ENCODE measurements around the gene NAT9. TPM values are rescaled to one million over a fixed set of nuclear protein-coding genes. Genes with fewer than 3 reads are reported as not detected.

NAT9 gene
- total and polyA plus RNA-seq, 11 donors = 7.9 to 36.6 (median 18.2) TPM

DNA sequence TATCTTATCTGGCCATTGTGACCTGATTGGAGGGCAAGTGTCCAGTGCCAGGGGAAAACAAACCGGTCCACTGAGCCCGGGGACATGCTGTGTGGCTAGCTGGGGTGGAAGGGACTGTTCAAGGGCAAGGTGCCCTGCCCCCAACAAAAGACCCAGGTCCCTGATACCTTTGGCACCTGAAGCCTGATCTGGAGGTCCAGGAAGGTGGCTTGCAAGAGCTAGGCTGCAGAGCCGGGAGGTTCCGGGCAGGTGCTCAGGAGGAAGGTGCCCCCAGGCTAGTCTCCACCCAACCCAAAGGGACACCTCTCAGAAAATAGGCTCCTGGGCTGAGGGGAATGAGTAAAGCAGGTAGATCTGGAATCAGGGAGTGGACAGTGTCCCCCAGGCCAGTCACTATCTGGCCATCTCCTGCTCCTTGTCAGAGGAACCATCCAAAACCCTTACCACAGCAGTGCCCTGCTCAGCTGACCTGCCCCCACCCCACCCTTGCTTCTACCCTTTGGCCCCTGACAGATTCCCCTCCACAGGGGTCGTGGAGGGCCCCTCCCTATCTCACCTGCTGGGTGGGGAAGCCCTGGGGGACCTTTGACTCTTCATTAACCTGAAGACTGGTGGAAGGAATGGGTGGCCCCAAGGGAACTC lies 6.2 kb downstream of the NAT9 start:
- no peaks in the 10 kb centered on the region for H3K27me3 ChIP-seq
- H3K27ac ChIP-seq = peak overlapping the region in 3 of 12 donors; percentile 73 to 83 (median 80)
- intact Hi-C loops (cut with DNase I) = loop anchor here (1.0 to 5.0 kb wide), 5 partner anchors 22 to 113 kb away; partner anchors contain the start of genes NHERF1 (in 1 of the 10) and RAB37 (in 1 of the 10)
- DNase-seq = no peak
- peaks cover 0 to 55% (median 26%) of the 10 kb centered on the region in 12 donors for H3K4me1 ChIP-seq
- H3K36me3 ChIP-seq = peaks cover 0 to 79% (median 31%) of the 10 kb centered on the region in 9 donors
- 38 to 60% (median 57%) methylated on average over 5 of the region's 5 CpGs for WGBS, 4 donors
- ATAC-seq = no peak
- TF ChIP-seq, protein P1, sequence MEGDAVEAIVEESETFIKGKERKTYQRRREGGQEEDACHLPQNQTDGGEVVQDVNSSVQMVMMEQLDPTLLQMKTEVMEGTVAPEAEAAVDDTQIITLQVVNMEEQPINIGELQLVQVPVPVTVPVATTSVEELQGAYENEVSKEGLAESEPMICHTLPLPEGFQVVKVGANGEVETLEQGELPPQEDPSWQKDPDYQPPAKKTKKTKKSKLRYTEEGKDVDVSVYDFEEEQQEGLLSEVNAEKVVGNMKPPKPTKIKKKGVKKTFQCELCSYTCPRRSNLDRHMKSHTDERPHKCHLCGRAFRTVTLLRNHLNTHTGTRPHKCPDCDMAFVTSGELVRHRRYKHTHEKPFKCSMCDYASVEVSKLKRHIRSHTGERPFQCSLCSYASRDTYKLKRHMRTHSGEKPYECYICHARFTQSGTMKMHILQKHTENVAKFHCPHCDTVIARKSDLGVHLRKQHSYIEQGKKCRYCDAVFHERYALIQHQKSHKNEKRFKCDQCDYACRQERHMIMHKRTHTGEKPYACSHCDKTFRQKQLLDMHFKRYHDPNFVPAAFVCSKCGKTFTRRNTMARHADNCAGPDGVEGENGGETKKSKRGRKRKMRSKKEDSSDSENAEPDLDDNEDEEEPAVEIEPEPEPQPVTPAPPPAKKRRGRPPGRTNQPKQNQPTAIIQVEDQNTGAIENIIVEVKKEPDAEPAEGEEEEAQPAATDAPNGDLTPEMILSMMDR (IDR thresholded peaks at IDR 0.05) = no peak
- TF ChIP-seq POLR2A (IDR thresholded peaks at IDR 0.05) = no peak
- no peaks in the 10 kb centered on the region for H3K9me3 ChIP-seq
- no peak overlapping the region for H3K4me3 ChIP-seq

DNA sequence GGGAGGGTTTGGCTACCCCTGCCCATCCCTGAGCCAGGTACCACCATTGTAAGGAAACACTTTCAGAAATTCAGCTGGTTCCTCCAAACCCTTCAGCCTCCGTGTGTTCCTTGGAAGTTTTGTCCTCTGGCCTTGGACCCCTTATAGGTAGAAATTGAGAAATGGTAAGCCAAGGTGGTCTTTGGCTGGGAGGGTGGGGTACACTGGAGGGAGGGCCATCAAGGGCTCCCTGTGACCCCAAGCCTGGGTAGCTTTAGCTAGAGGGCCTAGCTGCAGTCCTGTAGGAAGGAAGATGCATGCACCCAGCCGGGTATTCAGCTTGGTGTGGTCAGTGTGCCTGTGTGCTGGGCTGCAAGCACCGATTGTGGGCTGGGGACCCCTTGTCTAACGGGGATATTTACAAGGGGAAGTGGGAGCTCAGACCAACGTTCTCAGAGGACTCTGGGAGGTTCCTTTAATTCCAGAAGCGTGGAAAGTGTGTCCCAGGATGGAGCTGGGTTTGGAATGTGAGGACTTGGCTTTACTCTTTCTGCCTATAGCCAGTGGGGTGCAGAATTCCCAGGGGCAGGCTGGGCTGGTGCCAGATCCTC lies 6.8 kb downstream of the NAT9 start:
- Histone ChIP-seq H3K9me3 (no peaks in the 10 kb centered on the region), H3K27ac (peak overlapping the region in 8 of 12 donors; percentile 52 to 83 (median 74)), H3K4me1 (peaks cover 0 to 48% (median 22%) of the 10 kb centered on the region in 12 donors), H3K4me3 (no peak overlapping the region), H3K27me3 (no peaks in the 10 kb centered on the region), H3K36me3 (peaks cover 0 to 85% (median 31%) of the 10 kb centered on the region in 9 donors)
- TF ChIP-seq, protein P1 (IDR thresholded peaks at IDR 0.05) = no peak
- no peak for TF ChIP-seq POLR2A (IDR thresholded peaks at IDR 0.05)
- ATAC-seq (no peak), DNase-seq (no peak)
- intact Hi-C loops (cut with DNase I) = loop anchor here in 2 of 10 donors (1.0 to 2.0 kb wide), 2 partner anchors 21 to 25 kb away; partner anchors contain the start of gene NHERF1 (in 1 of the 2)
- WGBS, 4 donors = 58 to 63% (median 62%) methylated on average over 5 to 6 of the region's 6 CpGs

DNA sequence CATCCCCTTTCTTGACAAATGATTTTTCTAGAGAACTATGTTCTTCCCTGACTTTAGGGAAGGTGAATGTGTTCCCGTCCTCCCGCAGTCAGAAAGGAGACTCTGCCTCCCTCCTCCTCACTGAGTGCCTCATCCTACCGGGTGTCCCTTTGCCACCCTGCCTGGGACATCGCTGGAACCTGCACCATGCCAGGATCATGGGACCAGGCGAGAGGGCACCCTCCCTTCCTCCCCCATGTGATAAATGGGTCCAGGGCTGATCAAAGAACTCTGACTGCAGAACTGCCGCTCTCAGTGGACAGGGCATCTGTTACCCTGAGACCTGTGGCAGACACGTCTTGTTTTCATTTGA lies 7.4 kb downstream of the NAT9 start:
- no peaks in the 10 kb centered on the region for H3K9me3 ChIP-seq
- ATAC-seq = peak in 2 of 4 donors; percentile 17 to 29
- no peak for DNase-seq
- no peak for TF ChIP-seq POLR2A (IDR thresholded peaks at IDR 0.05)
- TF ChIP-seq, protein P1 (IDR thresholded peaks at IDR 0.05) = no peak
- no peaks in the 10 kb centered on the region for H3K27me3 ChIP-seq
- H3K36me3 ChIP-seq = peaks cover 0 to 85% (median 31%) of the 10 kb centered on the region in 9 donors
- peaks cover 0 to 42% (median 22%) of the 10 kb centered on the region in 12 donors for H3K4me1 ChIP-seq
- 58 to 66% (median 65%) methylated on average over 7 of the region's 7 CpGs for WGBS, 4 donors
- no peak overlapping the region for H3K4me3 ChIP-seq
- intact Hi-C loops (cut with DNase I) = loop anchor here in 2 of 10 donors (1.0 to 2.0 kb wide), 2 partner anchors 20 to 24 kb away; partner anchors contain the start of gene NHERF1 (in 1 of the 2)
- H3K27ac ChIP-seq = peak overlapping the region in 11 of 12 donors; percentile 52 to 83 (median 73)
